ENCODE data around the gene GPR137C.

Gene GPR137C, protein sequence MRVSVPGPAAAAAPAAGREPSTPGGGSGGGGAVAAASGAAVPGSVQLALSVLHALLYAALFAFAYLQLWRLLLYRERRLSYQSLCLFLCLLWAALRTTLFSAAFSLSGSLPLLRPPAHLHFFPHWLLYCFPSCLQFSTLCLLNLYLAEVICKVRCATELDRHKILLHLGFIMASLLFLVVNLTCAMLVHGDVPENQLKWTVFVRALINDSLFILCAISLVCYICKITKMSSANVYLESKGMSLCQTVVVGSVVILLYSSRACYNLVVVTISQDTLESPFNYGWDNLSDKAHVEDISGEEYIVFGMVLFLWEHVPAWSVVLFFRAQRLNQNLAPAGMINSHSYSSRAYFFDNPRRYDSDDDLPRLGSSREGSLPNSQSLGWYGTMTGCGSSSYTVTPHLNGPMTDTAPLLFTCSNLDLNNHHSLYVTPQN

DNA sequence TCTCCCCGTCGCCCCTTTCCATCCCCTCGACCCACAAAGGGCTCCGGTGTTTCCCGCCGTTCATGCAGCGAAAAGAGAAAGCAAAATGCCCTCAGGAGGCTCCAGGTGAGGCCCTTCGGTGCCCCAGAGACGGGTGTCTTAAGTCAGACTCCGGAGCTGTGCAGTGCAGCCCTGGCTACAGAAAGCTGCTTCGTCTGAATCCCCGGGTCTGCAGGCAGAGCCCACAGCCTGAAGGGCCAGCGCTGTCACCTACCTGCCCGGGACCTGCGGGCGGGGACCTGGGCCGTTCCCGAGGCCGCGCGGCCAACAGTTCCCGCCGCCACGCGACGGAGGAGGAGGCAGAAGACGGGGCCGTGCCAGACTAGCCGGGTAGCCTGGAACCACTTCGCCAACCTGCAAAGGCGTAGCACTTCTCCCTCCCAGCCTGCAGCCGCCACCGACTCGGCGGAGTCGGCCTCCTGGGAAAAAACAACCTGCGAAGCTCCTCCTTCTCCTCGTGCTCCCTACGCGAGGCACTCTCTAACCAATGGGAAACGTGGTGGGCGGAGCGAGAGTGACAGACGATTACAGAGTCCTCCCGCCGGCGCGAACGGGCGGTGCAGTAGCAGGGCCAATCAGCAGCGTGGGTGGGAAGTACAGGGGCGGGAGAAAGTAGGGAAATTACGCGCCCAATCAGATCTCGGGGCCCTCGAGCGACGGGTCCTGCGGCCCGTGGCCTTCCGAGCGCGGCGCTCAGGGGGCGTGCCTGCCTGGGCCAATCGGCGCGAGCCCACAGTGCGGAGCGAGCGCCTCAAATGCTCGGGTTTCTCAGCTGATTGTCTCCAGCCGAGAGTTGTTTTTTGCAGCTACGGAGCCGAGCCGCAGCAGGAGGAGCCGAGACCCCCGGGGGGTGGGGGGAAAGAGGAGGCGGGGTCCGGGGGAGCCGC lies at the start of gene GPR137C, which contains the start of gene TXNDC16:
Gene GPR137C (plus strand): TSS at position 774 of the 926 bp plus-strand sequence. CDS start 312 bp downstream, outside the sequence.
Gene TXNDC16 (minus strand): TSS at position 443 of the 926 bp plus-strand sequence. CDS start 8,948 bp downstream, outside the sequence.
- DNase-seq = peak; percentile 100

- no peak for DNase-seq
These were observed 39.4 kb upstream of the GPR137C start for GRCh38 chr14:52513249-52513648.

- no peak for DNase-seq
These were observed 38.4 kb upstream of the GPR137C start for GRCh38 chr14:52514046-52514811.

- DNase-seq = no peak
These were observed 30.6 kb upstream of the GPR137C start for GRCh38 chr14:52522033-52522432.

- no peak for DNase-seq
These were observed 29.9 kb upstream of the GPR137C start for GRCh38 chr14:52522581-52523345.

GRCh38 chr14:52527052-52527451 lies 25.6 kb upstream of the GPR137C start:
- DNase-seq = no peak

GRCh38 chr14:52531481-52531880 lies 21.2 kb upstream of the GPR137C start:
- no peak for DNase-seq

DNA sequence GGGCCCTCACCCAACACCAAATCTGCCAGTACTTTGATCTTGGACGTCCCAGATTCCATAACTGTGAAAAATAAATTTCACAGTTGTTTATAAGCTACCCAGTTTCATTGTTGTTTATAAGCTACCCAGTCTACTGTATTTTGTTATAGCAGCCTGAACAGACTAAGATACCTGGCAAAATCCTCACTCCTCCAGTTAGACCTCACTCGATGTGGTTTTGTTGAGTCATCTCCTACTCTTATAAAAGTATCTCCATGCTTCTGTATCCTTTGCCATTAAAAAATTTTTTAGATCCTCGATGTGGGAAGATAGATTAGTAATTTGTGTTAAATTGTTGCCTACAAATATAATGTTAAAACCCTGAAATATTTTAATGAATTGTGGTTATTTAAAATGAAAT lies 16.4 kb upstream of the GPR137C start:
- DNase-seq = no peak

- DNase-seq = no peak
These were observed 14.0 kb upstream of the GPR137C start for GRCh38 chr14:52538623-52539022.

- DNase-seq = no peak
These were observed 6.9 kb upstream of the GPR137C start for GRCh38 chr14:52545584-52546317.

DNA sequence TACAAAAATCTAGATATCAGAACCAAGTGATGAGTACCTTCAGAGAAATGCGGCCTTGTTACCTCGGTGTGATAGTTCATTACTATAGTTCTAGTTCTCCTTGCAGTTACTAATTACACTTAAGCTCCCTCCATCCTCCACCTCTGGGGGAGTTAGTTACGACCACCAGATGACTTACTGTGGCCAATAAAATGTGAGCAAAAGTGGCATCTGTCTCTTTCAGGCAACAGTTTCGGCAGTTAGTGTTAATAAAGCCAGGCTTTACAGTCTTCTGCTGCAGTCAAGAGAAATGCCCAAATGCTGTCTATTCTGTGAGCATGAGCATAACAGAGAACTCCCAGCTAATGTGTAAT lies 6.3 kb upstream of the GPR137C start:
- no peak for DNase-seq

- no peak for DNase-seq
These were observed 5.6 kb upstream of the GPR137C start for GRCh38 chr14:52547027-52547426.

- no peak for DNase-seq
These were observed 5.1 kb upstream of the GPR137C start for GRCh38 chr14:52547526-52547925.

DNA sequence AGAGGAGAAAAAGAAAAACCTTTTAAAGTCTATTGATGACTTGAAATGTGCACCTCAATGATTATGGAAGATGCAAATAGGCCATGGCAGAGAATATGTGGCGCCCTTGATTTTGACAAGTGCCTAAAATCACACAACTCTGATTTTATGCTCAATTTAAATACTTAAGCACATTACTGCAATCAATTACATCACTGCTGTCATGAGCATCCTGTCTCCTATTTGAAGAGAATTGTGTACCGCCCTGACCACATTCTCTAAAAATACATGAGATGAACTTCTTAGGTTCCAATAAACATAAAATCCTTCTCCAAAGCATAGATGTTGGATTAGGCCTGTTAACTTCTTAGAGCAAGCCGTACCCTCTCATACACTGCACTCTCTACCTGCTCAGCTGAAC lies 2.0 kb upstream of the GPR137C start:
- DNase-seq = no peak

DNA sequence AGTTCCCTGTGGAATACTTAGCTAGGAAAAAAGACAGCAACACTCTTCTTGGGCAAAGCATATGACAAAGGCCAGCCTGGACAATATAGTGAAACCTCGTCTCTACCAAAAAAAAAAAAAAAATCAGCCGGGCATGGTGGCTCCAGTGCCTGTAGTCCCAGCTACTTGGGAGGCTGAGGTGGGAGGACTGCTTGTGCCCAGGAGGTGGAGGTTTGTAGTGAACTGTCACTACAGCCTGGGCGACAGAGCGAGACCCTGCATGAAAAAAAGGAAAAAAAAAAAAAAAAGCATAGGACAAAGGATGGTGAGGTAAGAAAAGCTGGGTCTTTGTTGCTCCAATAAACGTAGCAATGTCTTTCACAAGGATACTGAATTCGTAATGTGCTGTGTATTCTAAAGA lies 1.4 kb upstream of the GPR137C start:
- DNase-seq = no peak

DNA sequence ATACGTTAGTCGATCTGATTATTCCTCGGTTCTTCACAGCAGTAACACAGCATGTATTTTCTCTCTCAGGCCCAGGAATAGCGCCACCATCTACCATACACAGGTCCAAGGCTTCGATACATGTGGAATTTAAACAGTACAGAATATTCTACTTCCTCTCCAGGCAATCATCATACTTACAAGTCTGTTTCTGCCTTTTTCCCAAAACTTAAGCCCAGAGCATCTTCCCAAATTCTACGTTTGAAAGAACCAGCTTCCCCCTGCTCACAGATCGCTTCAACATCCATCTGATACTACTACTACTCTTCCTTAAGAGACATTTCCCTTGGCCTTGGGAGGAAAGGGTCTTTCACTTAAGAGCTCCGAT lies 957 bp upstream of the GPR137C start:
- no peak for DNase-seq

- peak; percentile 49 for DNase-seq
These were observed 500 bp downstream of the GPR137C start for GRCh38 chr14:52553002-52553670.

GRCh38 chr14:52553671-52554575 lies 1.3 kb downstream of the GPR137C start:
- peak; percentile 85 for DNase-seq

GRCh38 chr14:52558688-52559087 lies 6.1 kb downstream of the GPR137C start:
- no peak for DNase-seq

DNA sequence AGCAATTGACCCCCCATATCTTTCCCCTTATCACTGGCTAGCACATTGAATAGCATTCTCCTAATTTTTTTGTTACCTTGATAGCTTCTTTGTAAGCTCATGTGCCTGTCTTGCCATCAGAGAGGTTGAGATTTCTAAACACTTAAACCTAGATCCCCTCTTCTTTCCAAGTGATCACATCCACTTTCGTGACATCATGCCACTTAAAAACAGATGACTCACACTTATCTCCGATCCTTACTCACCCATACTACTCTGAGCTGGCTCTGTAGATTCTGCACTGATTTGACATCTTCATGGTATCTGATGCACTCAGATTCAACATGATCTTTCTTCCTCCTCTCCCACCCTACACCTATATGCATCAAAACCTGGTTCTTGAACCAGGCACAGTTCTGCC lies 10.5 kb downstream of the GPR137C start:
- DNase-seq = no peak
